BJ (cell line): ENCODE results near the gene MNAT1. TPM values are rescaled to one million over a fixed set of nuclear protein-coding genes. Genes with fewer than 3 reads are reported as not detected.
"Not testable (repeated sequence)": the region's sequence is repeated elsewhere in the genome, so short reads cannot be mapped to it uniquely, and the experiment has no call there.

ENCODE experiments used
- CTCF ChIA-PET: fragments of 350-600 bp; formaldehyde crosslinking; extraction: SDS; loops from one replicate; lab custom pipeline; 2021; ENCODE audit warnings: antibody characterized with exemption, inconsistent platforms; lab: Yijun Ruan, JAX
- POLR2A ChIA-PET: fragments of 300-600 bp; sonication (Branson Sonifier 250); formaldehyde crosslinking; extraction: SDS; loops from one replicate; lab custom pipeline; 2021; ENCODE audit warnings: antibody characterized with exemption; lab: Charles Lee
- DNase-seq: peaks from one replicate; pipeline ENCODE4 v3.0.0-alpha.2; 2011; ENCODE audit warnings: low read depth
- H3K27me3 ChIP-seq: 2 replicates; pipeline ENCODE4 v1.6.0; 2011; ENCODE audit warnings: low read length; ENCODE audit not compliant: control insufficient read depth, insufficient read depth
- H3K36me3 ChIP-seq: 2 replicates; pipeline ENCODE4 v1.5.1; 2011; ENCODE audit warnings: low read length; ENCODE audit not compliant: control insufficient read depth, insufficient read depth
- H3K4me3 ChIP-seq: 2 replicates; pipeline ENCODE4 v1.5.1; 2011; ENCODE audit warnings: low read depth, mild to moderate bottlenecking, control low read depth, low read length
- polyA plus RNA-seq: library from polyadenylated mRNA; depleted of rRNA; stranded (reverse); fragments of >200 nt; gene quantifications from 2 replicates; pipeline ENCODE4 v1.2.3, GENCODE V29; 2011
- TF ChIP-seq, protein P1 (sequence below): IDR thresholded peaks from 2 replicates; pipeline ENCODE4 v1.5.1; 2011; ENCODE audit warnings: low read depth, mild to moderate bottlenecking, control low read depth, inconsistent platforms, low read length, moderate library complexity; ENCODE audit not compliant: insufficient read depth

Gene MNAT1
- polyA plus RNA-seq, 1 experiment: 30.8 TPM

DNA sequence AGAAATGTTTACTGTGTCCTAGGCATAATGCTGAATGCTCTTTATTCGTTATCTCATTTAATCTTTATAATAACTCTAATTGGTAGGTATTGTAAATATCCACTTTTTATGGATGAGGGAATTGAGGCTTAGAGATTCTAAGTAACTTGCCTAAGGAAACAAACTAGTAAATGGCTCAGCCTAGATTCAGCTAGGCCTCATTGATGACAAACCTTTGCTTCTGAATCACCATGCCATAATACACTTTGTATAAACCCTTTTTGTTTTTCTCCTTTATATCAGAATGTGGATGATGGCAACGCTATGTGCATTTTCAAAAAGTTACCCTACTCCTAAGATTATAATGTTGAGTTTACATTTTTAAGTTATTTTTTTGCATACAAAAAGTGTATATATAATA, 34.0 kb downstream of the MNAT1 start:
- ChIA-PET CTCF (no interaction called here), POLR2A (no interaction called here)
- no peaks in the 10 kb centered on the region for H3K36me3 ChIP-seq
- no peak overlapping the region for H3K4me3 ChIP-seq
- no peak for DNase-seq
- no peaks in the 10 kb centered on the region for H3K27me3 ChIP-seq
- TF ChIP-seq, protein P1, sequence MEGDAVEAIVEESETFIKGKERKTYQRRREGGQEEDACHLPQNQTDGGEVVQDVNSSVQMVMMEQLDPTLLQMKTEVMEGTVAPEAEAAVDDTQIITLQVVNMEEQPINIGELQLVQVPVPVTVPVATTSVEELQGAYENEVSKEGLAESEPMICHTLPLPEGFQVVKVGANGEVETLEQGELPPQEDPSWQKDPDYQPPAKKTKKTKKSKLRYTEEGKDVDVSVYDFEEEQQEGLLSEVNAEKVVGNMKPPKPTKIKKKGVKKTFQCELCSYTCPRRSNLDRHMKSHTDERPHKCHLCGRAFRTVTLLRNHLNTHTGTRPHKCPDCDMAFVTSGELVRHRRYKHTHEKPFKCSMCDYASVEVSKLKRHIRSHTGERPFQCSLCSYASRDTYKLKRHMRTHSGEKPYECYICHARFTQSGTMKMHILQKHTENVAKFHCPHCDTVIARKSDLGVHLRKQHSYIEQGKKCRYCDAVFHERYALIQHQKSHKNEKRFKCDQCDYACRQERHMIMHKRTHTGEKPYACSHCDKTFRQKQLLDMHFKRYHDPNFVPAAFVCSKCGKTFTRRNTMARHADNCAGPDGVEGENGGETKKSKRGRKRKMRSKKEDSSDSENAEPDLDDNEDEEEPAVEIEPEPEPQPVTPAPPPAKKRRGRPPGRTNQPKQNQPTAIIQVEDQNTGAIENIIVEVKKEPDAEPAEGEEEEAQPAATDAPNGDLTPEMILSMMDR: no peak

DNA sequence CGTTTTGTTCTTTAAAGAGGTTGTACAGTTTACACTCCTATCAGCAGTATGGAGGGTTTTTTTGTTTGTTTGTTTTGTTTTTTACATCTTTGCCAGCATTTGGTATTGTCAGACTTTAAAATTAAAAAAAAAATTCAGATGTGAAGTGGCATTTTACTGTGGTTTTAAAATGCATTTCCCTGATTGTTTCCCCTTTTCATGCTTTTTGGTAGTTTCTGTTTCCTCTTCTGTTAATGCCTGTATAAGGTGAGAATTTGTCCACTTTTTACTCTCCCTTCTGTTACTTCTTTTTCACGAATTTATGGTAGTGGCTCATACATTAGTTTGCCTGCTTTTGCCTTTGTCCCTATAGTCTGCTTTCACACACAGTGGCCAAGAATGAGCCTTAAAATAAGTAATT, 36.6 kb downstream of the MNAT1 start:
- Histone ChIP-seq H3K36me3 (no peaks in the 10 kb centered on the region), H3K27me3 (no peaks in the 10 kb centered on the region), H3K4me3 (no peak overlapping the region)
- TF ChIP-seq, protein P1: no peak
- DNase-seq: no peak
- POLR2A ChIA-PET: no interaction called here
- CTCF ChIA-PET: no interaction called here

DNA sequence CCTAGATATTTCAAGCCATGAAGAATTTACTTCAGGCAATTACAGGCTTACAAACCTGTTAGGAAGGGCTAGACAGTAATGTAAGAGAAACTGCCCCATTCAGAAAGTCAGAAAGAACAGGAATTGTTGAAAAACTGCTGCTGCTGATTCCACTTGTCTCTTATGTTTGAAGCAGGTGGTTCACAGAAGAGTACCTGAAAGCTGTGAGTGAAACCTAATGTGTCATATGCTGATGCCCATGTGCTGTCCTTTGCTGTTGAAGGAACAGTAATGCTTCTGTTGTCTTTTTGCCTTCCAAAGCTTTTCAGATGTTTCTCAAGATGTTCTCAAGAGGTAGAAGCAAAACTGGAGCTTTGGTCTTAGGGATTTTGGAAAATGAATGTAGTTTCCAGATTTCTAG, 39.0 kb downstream of the MNAT1 start:
- Histone ChIP-seq H3K36me3 (no peaks in the 10 kb centered on the region), H3K27me3 (no peaks in the 10 kb centered on the region), H3K4me3 (no peak overlapping the region)
- POLR2A ChIA-PET: no interaction called here
- DNase-seq: no peak
- CTCF ChIA-PET: no interaction called here
- TF ChIP-seq, protein P1: no peak

DNA sequence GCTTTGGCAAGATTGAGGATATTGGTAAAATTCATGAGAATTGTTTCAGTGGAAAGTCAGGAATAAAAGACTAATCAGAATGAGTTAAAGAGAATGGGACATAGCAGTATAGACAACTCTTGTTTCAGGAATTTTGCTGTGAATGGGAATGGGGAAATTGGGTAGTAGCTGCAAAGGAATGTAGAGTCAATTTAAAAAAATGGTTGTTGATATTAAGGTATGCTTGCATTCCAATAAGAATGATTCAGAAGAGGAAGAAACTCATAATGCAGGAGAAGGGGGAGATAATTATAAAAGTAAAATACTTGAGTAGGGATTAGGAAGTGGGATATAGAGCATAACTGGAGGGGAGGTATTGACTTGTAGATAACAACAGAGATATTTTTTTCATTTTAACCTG, 40.7 kb downstream of the MNAT1 start:
- ChIA-PET POLR2A (no interaction called here), CTCF (interaction anchor here (1.9 kb wide), 1 partner anchor 10 kb away, joined by 5 read pairs; no protein-coding TSS in a partner anchor)
- Histone ChIP-seq H3K27me3 (no peaks in the 10 kb centered on the region), H3K36me3 (no peaks in the 10 kb centered on the region), H3K4me3 (no peak overlapping the region)
- peak; percentile 34 for DNase-seq
- TF ChIP-seq, protein P1: no peak

DNA sequence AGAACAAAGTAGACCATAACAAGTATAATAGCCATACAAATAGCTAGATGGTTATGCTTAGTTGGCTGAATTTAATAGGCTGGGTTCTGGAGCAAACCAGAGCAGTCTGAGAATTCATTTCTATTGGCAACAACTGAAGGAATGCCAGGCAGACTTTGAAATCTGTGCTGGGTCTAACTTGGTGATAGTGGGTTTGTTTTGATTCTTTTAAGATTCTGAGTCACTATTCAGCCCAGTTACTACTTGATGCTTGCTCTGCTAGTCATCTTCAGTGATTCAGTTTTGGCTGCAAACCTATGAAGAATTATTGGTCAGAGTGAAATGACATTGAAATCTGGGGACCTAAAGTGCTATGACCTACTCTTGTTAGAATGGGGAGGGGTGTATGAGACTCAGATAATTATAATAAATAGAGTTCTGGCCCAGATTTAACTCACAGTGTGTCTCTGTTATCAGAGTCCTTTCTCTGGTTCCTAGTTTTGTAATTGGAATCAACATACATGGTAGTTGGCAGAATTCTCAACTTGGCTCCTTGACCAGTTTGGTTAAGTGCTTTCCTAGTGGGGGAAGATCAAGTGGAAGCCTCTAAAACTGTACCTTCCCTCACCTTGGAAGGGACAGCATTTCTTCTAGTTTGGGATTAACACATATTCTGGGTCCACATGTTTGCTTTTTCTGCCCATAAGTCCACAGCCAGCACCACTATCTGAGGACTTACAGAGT, 43.5 kb downstream of the MNAT1 start:
- no peaks in the 10 kb centered on the region for H3K27me3 ChIP-seq
- ChIA-PET CTCF (no interaction called here), POLR2A (no interaction called here)
- no peaks in the 10 kb centered on the region for H3K36me3 ChIP-seq
- DNase-seq: peak; percentile 83
- no peak overlapping the region for H3K4me3 ChIP-seq
- TF ChIP-seq, protein P1: no peak

DNA sequence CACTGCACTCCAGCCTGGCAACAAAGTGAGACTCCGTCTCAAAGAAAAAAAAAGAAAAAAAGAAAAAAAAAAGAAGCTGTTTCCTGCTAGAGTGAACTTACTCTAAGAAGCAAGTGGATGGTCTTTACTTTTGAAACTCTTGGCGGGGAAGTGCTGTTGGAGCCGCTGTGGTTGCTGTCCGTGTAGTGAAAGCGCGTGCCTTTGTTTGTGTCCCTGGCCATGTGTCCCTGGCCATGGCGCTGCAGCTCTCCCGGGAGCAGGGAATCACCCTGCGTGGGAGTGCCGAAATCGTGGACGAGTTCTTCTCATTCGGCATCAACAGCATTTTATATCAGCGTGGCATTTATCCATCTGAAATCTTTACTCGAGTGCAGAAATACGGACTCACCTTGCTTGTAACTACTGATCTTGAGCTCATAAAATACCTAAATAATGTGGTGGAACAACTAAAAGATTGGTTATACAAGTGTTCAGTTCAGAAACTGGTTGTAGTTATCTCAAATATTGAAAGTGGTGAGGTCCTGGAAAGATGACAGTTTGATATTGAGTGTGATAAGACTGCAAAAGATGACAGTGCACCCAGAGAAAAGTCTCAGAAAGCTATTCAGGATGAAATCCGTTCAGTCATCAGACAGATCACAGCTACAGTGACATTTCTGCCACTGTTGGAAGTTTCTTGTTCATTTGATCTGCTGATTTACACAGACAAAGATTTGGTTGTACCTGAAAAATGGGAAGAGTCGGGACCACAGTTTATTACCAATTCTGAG, 45.4 kb downstream of the MNAT1 start:
- H3K36me3 ChIP-seq, H3K4me3 ChIP-seq, POLR2A ChIA-PET, H3K27me3 ChIP-seq, DNase-seq: not testable (repeated sequence)
- CTCF ChIA-PET: interaction anchor here (0.6 to 1.4 kb wide), 2 partner anchors 14 to 16 kb away, joined by 3 read pairs; no protein-coding TSS in a partner anchor

DNA sequence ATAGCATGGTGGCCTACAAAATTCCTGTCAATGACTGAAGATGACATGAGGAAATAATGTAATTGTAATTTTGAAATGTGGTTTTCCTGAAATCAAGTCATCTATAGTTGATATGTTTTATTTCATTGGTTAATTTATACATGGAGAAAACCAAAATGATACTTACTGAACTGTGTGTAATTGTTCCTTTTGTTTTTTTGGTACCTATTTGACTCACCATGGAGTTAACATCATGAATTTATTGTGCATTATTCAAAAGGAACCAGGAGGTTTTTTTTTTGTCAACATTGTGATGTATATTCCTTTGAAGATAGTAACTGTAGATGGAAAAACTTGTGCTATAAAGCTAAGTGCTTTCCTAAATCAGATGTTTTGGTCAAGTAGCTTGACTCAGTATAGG, 46.0 kb downstream of the MNAT1 start:
- CTCF ChIA-PET: interaction anchor here (0.6 to 1.4 kb wide), 2 partner anchors 13 to 16 kb away, joined by 3 read pairs; no protein-coding TSS in a partner anchor
- H3K36me3 ChIP-seq, POLR2A ChIA-PET, H3K4me3 ChIP-seq, H3K27me3 ChIP-seq, DNase-seq: not testable (repeated sequence)
